ENCODE results near the gene RASSF7. TPM values are rescaled to one million over a fixed set of nuclear protein-coding genes. Genes with fewer than 3 reads are reported as not detected.
A peak's percentile ranks its signal among the peaks of the same experiment; 100 is the strongest.

RASSF7 gene
- total RNA-seq, 1 donor from 2014 or later, result 32.2 TPM

DNA sequence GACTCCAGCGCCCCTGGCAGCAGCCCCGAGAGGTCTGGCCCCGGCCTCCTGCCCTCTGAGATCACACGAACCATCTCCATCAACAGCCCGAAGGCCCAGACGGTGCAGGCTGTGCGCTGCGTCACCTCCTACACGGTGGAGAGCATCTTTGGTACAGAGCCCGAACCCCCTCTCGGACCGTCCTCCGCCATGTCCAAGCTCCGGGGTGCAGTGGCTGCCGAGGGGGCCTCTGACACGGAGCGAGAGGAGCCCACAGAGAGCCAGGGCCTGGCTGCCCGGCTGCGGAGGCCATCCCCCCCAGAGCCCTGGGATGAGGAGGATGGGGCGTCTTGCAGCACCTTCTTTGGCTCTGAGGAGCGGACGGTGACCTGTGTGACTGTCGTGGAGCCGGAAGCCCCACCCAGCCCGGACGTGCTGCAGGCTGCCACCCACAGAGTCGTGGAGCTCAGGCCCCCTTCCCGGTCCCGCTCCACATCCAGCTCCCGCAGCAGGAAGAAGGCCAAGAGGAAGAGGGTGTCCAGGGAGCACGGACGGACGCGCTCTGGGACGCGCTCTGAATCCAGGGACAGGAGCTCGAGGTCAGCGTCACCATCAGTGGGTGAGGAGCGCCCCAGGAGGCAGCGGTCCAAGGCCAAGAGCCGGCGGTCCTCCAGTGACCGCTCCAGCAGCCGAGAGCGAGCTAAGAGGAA, 47.3 kb downstream of the RASSF7 start:
- DNase-seq (ENCODE audit: low read depth), result no peak

DNA sequence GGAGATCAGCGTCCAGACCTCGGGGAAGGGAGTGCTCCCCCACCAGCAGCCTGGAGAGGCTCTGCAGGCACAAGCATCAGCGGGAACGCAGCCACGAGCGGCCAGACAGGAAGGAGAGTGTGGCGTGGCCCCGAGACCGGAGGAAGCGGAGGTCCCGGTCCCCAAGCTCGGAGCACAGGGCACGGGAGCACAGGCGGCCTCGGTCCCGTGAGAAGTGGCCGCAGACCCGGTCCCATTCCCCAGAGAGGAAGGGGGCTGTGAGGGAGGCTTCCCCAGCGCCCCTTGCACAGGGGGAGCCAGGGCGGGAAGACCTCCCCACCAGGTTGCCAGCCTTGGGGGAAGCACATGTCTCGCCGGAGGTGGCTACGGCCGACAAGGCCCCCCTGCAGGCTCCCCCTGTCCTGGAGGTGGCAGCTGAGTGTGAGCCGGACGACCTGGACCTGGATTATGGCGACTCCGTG, 48.1 kb downstream of the RASSF7 start:
- DNase-seq (ENCODE audit: low read depth), result no peak

DNA sequence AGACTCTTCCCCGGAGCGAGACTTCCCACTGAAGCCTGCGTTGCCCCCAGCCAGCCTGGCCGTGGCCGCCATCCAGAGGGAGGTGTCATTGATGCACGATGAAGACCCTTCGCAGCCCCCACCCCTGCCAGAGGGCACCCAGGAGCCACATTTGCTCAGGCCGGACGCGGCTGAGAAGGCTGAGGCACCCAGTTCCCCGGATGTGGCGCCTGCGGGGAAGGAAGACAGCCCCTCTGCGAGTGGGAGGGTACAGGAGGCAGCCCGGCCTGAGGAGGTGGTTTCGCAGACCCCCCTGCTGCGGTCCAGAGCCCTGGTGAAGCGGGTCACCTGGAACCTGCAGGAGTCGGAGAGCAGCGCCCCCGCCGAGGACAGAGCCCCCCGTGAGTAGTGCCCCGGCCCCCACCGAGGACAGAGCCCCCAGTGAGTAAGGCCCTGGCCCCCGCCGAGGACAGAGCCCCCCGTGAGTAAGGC, 48.6 kb downstream of the RASSF7 start:
- DNase-seq (ENCODE audit: low read depth), result no peak

DNA sequence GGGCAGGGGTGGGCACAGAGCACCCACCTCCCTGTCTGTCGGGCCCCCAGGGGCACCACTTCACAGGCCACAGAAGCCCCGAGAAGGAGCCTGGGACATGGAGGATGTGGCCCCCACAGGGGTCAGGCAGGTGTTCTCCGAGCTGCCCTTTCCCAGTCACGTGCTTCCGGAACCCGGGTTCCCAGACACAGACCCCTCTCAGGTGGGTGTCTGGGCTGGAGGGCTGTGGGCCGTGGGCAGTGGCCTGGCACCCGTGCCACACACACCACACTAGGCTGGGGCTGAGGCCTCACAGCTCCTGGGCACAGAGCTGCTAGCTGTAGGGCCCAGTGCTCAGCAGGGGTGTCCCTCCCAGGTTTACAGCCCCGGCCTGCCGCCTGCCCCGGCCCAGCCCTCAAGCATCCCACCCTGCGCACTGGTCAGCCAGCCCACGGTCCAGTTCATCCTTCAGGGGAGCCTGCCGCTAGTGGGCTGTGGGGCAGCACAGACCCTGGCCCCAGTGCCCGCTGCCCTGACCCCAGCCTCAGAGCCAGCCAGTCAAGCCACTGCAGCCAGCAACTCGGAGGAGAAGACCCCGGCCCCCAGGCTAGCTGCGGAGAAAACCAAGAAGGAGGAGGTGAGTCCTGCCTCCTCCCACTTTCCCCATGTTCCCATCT, 49.5 kb downstream of the RASSF7 start:
- no peak for DNase-seq (ENCODE audit: low read depth)

- DNase-seq (ENCODE audit: low read depth), result no peak
Measured at GRCh38 chr11:611001-611996, 50.5 kb downstream of the RASSF7 start.

DNA sequence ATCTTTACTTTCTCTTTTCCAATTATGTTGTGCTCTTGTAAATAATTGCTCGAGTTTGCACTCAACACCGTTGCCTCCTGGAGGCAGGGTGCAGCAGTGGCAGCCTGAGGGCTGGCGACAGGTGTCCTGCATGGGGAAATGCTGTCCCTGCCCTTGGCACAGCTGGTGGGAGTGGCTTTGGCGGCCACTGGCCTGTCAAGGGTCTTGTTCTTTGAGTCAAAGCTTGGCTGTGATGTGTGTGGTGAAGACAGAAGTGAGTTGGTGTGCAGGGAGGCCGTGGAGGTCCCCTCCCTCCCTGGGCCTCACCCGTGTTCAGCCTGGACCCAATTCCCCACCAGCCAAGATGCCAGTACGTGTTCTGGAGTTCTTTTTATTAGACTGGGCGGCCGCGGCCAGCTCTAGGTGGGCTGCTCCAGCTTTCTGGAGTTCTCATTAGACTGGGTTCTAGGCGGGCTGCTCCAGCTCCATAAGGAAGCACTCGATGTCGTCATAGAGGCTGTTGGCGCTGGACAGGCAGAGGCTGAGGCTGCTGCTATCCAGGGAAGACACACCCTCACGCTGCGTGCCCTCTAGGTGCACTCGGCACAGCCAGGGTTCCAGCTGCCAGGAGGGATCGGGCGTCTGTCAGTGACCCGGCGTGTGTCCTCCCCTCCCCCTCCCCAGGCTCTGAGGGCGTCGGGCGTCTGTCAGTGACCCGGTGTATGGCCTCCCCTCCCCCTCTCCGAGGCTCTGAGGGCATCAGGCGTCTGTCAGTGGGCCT, 51.6 kb downstream of the RASSF7 start:
- peak; percentile 95 for DNase-seq (ENCODE audit: low read depth)

DNA sequence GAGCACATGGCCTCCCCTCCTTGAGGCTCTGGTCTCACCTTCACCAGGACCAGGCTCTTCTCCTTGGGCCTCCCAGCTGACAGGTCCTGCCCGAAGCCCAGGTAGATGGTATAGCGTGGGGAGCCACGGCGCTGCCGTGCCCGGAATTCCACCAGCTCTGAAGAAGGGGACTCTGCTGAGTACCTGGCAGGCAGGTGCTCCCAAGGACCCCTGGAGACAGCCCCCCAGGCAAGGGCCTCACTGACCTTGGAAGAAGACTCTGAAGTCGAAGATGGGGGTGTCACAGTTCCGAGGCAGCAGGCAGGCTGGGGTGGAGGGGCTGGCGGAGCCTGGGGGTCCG, 52.2 kb downstream of the RASSF7 start:
- no peak for DNase-seq (ENCODE audit: low read depth)

- peak; percentile 36 for DNase-seq (ENCODE audit: low read depth)
Measured at GRCh38 chr11:613369-613968, 52.7 kb downstream of the RASSF7 start.

MicroRNAs encoded within 50 kb of the gene (microRNA counts, 767-probe panel; counts per million panel counts)
- not detected for microRNA hsa-miR-210

Small RNAs within 50 kb of the gene (microRNA-seq; reads per million reads assigned to microRNA genes)
- gene MIR210, result 1,059 reads per million, percentile 80 among the genes with 10 or more reads in this experiment

Other genes starting within 250 kb of the RASSF7 start
- 14.3 and 17.3 TPM in 2 replicates for gene IFITM1, start 246.9 kb upstream of the RASSF7 start, total RNA-seq
- 33.1 and 57.7 TPM in 2 replicates for gene IFITM3, start 240.1 kb upstream of the RASSF7 start, total RNA-seq
- 0.40 and 1.3 TPM in 2 replicates for gene B4GALNT4, start 191.5 kb upstream of the RASSF7 start, total RNA-seq
- 1.4 and 8.9 TPM in 2 replicates for gene PKP3, start 166.8 kb upstream of the RASSF7 start, total RNA-seq
- 1.5 and 1.7 TPM in 2 replicates for gene SIGIRR, start 146.0 kb upstream of the RASSF7 start, total RNA-seq
- gene ANO9, start 119.0 kb upstream of the RASSF7 start, total RNA-seq, result 0.42 and 0.94 TPM in 2 replicates
- gene PTDSS2, start 110.7 kb upstream of the RASSF7 start, total RNA-seq, result 78.1 and 110 TPM in 2 replicates
- gene RNH1, start 53.7 kb upstream of the RASSF7 start, total RNA-seq, result 419 and 464 TPM in 2 replicates
- gene HRAS, start 25.4 kb upstream of the RASSF7 start, total RNA-seq, result 37.9 and 66.0 TPM in 2 replicates
- gene LRRC56, start 23.4 kb upstream of the RASSF7 start, total RNA-seq, result 1.3 and 2.3 TPM in 2 replicates
- gene LMNTD2, start 232 bp upstream of the RASSF7 start, total RNA-seq, result 0.31 and 0.78 TPM in 2 replicates
- 27.7 and 31.2 TPM in 2 replicates for gene PHRF1, start 15.5 kb downstream of the RASSF7 start, total RNA-seq
- 25.1 and 29.3 TPM in 2 replicates for gene IRF7, start 55.0 kb downstream of the RASSF7 start, total RNA-seq
- gene CDHR5, start 64.0 kb downstream of the RASSF7 start, total RNA-seq, result not detected in 2 replicates
- not detected in 2 replicates for gene SCT, start 66.2 kb downstream of the RASSF7 start, total RNA-seq
- not detected in 2 replicates for gene DRD4, start 76.3 kb downstream of the RASSF7 start, total RNA-seq
- 22.5 and 35.8 TPM in 2 replicates for gene DEAF1, start 134.3 kb downstream of the RASSF7 start, total RNA-seq
- 37.8 and 44.7 TPM in 2 replicates for gene TMEM80, start 134.8 kb downstream of the RASSF7 start, total RNA-seq
- gene EPS8L2, start 145.3 kb downstream of the RASSF7 start, total RNA-seq, result 20.4 and 26.5 TPM in 2 replicates
- 118 and 155 TPM in 2 replicates for gene TALDO1, start 186.5 kb downstream of the RASSF7 start, total RNA-seq
- 34.5 and 45.8 TPM in 2 replicates for gene GATD1, start 216.5 kb downstream of the RASSF7 start, total RNA-seq
- gene CEND1, start 229.1 kb downstream of the RASSF7 start, total RNA-seq, result 0.53 and 0.94 TPM in 2 replicates
- 8.0 and 15.5 TPM in 2 replicates for gene SLC25A22, start 237.3 kb downstream of the RASSF7 start, total RNA-seq
- gene PIDD1, start 244.3 kb downstream of the RASSF7 start, total RNA-seq, result 10.5 and 14.7 TPM in 2 replicates
- 381 and 504 TPM in 2 replicates for gene RPLP2, start 249.0 kb downstream of the RASSF7 start, total RNA-seq